Liver (tissue), 3 donors: Measurements from ENCODE around the gene ILF3.

Source experiments
- CTCF ChIP-seq: fragments of 150-350 bp; IDR thresholded peaks from 2 replicates; pipeline ENCODE4 v1.5.1; 2017; ENCODE audit warnings: improper control_type of control experiment, low read depth, low read length; ENCODE audit not compliant: missing input control
- EGR1 ChIP-seq, 2 donors: IDR thresholded peaks; 2 replicates each; pipeline ENCODE4 v1.6.1; 2016 to 2018; ENCODE audit warnings: antibody characterized with exemption in 2 of 2, low read depth in 2 of 2
- NR2F2 ChIP-seq: IDR thresholded peaks from 2 replicates; pipeline ENCODE4 v1.6.1; 2016; ENCODE audit warnings: antibody characterized with exemption
- RAD21 ChIP-seq, 2 donors: IDR thresholded peaks; 2 replicates each; pipeline ENCODE4 v1.6.1; 2016; ENCODE audit warnings: antibody characterized with exemption in 2 of 2, mild to moderate bottlenecking in 2 of 2
- REST ChIP-seq: IDR thresholded peaks from 2 replicates; pipeline ENCODE4 v1.6.1; 2016; ENCODE audit warnings: antibody characterized with exemption, mild to moderate bottlenecking
- RXRA ChIP-seq, 2 donors: IDR thresholded peaks; 2 replicates each; pipeline ENCODE4 v1.6.1; 2017 to 2018; ENCODE audit warnings: antibody characterized with exemption in 2 of 2, mild to moderate bottlenecking in 1 of 2
- SP1 ChIP-seq: IDR thresholded peaks from 2 replicates; pipeline ENCODE4 v1.6.1; 2018; ENCODE audit warnings: antibody characterized with exemption, mild to moderate bottlenecking
- YY1 ChIP-seq: IDR thresholded peaks from 2 replicates; pipeline ENCODE4 v1.6.1; 2016; ENCODE audit warnings: antibody characterized with exemption, mild to moderate bottlenecking
- donor health status: healthy.
- donor health status: healthy.

GRCh38 chr19:10725415-10725814 lies 71.3 kb downstream of the ILF3 start:
- no peak for TF ChIP-seq NR2F2
- no peak for TF ChIP-seq CTCF
- no peak for TF ChIP-seq REST
- no peak for TF ChIP-seq RAD21 (IDR thresholded peaks at IDR 0.05)
- TF ChIP-seq YY1 = no peak
- TF ChIP-seq RXRA (IDR thresholded peaks at IDR 0.05) = no peak
- no peak for TF ChIP-seq SP1
- TF ChIP-seq EGR1 (IDR thresholded peaks at IDR 0.05; ENCODE audit: low read depth in 2 of 2) = no peak
